GM19463 (cell line): ENCODE data around the gene PEAR1.

Source experiments
- ATAC-seq: cut with Tn5 transposase; IDR thresholded peaks from one replicate; pipeline ENCODE4 v1.9.1; 2021; ENCODE audit warnings: mild to moderate bottlenecking, moderate library complexity; ENCODE audit not compliant: unreplicated experiment

Gene PEAR1

DNA sequence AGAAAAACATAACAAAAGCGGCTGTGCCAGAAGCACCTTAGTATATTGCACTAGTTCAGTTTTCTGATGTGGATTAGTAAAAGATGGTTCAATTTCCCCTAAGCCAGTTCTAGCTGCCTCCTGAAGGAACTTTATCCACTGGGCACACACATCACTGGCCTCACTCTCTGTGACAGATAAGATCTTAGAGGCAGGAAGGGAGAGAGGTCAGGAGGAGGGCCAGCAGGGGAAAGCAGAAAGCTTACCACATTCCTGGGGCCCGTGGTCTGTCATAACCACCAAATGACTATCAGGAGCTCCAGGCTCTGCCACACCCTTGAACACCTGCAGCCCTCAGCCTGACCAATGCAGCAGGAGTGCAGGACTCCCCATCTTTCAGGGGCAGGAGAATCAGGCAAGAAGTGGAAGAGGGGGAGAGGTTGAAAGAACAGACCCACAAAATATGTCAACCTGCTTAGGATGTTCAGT is 64.8 kb downstream of the PEAR1 start:
- ATAC-seq, result no peak

DNA sequence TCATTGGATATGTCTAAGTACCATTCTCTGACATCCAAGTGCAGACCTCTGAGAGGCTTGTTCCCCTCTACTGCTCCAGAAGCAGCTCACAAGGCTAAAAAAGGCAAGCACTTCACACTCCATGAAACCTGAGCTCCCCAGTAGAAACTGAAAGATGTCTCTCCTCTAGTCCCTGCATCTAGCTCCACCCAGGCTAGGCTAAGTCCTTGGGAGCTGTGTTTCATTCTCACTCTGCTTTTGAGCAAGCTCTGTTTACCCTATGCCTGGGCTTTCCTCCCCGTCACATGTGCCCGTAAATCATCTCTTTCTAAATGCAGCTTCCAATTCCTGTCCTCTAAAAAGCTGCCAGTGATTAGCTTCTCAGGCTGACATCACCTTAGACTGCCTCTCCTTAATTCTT is 65.9 kb downstream of the PEAR1 start:
- no peak for ATAC-seq

DNA sequence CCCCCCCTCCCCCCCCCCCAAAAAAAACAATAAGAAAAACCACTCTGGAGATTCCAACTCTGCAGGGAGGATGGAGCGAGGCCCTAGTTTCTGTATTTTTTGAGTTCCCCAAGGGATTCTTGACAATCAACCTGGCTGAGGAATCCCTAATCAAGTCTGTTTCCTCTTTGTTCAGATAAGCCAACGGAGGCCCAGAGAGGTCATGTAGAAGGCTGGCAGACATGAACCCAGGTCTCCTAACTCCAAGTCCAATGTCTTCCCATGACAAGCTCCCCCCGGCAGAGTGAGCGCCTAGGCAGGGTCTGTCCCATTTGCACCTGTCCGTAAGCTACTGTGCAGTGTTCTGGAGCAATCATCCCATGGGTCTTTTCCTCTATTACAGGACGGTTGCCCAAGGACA is 66.4 kb downstream of the PEAR1 start:
- ATAC-seq, result no peak

DNA sequence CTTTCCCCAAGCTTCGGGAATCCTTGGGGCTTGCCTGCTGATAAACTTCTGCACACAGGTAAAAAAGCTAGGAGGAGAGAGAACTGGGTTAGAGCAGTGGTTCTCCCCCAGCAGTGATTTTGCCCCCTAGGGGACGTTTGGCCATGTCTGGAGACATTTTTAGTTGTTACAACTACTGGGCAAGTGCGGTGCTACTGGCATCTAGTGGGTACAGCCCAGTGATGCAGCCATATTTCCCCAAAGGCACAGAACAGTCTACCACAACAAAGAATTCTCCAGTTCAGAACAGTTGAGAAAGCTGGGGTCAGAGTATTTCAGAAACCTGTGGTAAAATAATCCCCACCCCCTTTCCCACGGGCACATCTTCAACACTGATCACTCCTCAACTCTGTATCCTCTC is 68.2 kb downstream of the PEAR1 start:
- ATAC-seq, result no peak

DNA sequence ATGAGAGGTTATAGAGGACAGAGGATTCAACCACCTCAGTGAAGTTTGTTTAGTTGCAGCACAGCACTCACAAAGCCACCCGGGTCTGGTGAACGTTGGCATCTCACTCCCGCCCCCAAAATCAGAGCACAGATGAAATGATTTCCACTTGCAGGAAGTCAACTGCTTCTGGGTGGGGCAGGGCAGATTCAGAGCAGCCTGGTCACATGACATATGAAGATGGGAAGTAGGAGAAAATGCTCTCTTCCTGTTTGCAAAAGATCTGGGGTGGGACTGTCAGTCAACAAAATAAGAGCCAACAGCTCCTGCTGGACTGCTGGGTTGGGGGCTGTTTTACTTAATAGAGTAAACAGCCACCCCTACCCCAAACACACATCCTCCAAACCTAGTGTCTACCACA is 70.1 kb downstream of the PEAR1 start:
- ATAC-seq, result no peak

DNA sequence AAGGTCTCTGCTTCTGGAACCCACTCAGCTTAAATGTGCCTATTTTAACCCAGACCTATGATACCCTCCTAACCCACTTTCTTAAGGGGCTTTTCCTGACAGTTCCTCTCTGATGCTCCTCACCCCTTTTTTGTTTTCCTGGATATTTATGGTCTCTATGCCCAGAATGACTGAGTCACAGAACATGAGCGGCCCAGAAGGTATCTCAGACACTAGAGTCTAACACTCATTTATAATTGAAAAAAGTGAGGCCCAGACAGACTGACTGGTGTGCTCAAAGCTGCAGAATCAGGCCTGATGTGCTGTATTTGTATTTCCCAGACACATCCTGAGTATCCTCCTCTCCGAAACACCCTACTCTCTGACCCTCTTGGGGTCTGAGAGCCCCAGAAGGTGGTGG is 70.9 kb downstream of the PEAR1 start:
- ATAC-seq, result no peak
